H1 (cell line): ENCODE results near the gene ZNF672. TPM values are rescaled to one million over a fixed set of nuclear protein-coding genes. Genes with fewer than 3 reads are reported as not detected.

Source experiments
- CTCF ChIA-PET: fragments of 300-600 bp; sonication (Branson Sonifier 250); formaldehyde crosslinking; loops from one replicate; lab custom pipeline; 2021; ENCODE audit not compliant: partially characterized antibody; lab: Charles Lee
- POLR2A ChIA-PET: fragments of 300-600 bp; sonication (Branson Sonifier 250); formaldehyde crosslinking; loops from one replicate; lab custom pipeline; 2021; ENCODE audit warnings: inconsistent platforms; ENCODE audit not compliant: partially characterized antibody; lab: Charles Lee
- DNase-seq, 2 experiments: peaks; one replicate each; pipeline versions ENCODE4 v3.0.0 to v3.0.0-alpha.2; 2010 to 2022; ENCODE audit warnings: low spot score in 2 of 2, low read depth in 1 of 2, mixed read lengths in 1 of 2
- FAIRE-seq: peaks from 2 replicates; lab custom pipeline; 2011; peaks lifted over from hg19 to GRCh38; lab: Jason Lieb, UNC
- H2AFZ ChIP-seq: 2 replicates; pipeline ENCODE4 v1.8.1; 2012; ENCODE audit warnings: low read length, inconsistent platforms
- H2AK5ac ChIP-seq: 2 replicates; pipeline ENCODE4 v1.6.1; 2013; ENCODE audit warnings: low read depth, low read length
- H2BK120ac ChIP-seq: replicated peaks from 2 replicates; pipeline ENCODE3; 2013; ENCODE audit warnings: low read depth, low read length, inconsistent platforms
- H2BK12ac ChIP-seq: 2 replicates; pipeline ENCODE4 v1.6.1; 2013; ENCODE audit warnings: low read depth, low read length
- H2BK15ac ChIP-seq: 2 replicates; pipeline ENCODE4 v1.6.1; 2013; ENCODE audit warnings: low read length
- H2BK20ac ChIP-seq: 2 replicates; pipeline ENCODE4 v1.6.1; 2013; ENCODE audit warnings: low read length
- H2BK5ac ChIP-seq: 2 replicates; pipeline ENCODE4 v1.6.1; 2013; ENCODE audit warnings: low read depth, low read length
- H3K14ac ChIP-seq: 2 replicates; pipeline ENCODE4 v1.6.1; 2013; ENCODE audit warnings: inconsistent platforms; ENCODE audit not compliant: insufficient read length
- H3K18ac ChIP-seq: 2 replicates; pipeline ENCODE4 v1.6.1; 2013; ENCODE audit warnings: low read length; ENCODE audit errors: extremely low read depth
- H3K23ac ChIP-seq: 2 replicates; pipeline ENCODE4 v1.6.1; 2013; ENCODE audit warnings: inconsistent platforms; ENCODE audit not compliant: insufficient read length
- H3K23me2 ChIP-seq: 2 replicates; pipeline ENCODE4 v1.6.1; 2013; ENCODE audit warnings: low read depth, low read length
- H3K27ac ChIP-seq: 2 replicates; pipeline ENCODE4 v1.6.1; 2011; ENCODE audit warnings: low read depth, low read length, inconsistent platforms
- H3K27me3 ChIP-seq, 4 experiments: replicated peaks in 1 of 4; 1 replicate in 1 of 4; 2 replicates in 3 of 4; pipeline versions ENCODE4 v1.6.1 to v1.8.1; 2011 to 2013; ENCODE audit warnings: low read length in 3 of 4, mild to moderate bottlenecking in 3 of 4, inconsistent platforms in 2 of 4, mixed read lengths in 2 of 4, moderate library complexity in 1 of 4; ENCODE audit not compliant: control insufficient read depth in 3 of 4, insufficient read depth in 3 of 4; ENCODE audit errors: extremely low read depth in 1 of 4
- H3K36me3 ChIP-seq, 4 experiments: 2 replicates each; pipeline versions ENCODE4 v1.6.1 to v1.8.1; 2011 to 2013; ENCODE audit warnings: mild to moderate bottlenecking in 4 of 4, low read length in 3 of 4, moderate library complexity in 2 of 4, control low read depth in 1 of 4, inconsistent platforms in 1 of 4; ENCODE audit not compliant: insufficient read depth in 4 of 4, control insufficient read depth in 2 of 4
- H3K4ac ChIP-seq: replicated peaks from 2 replicates; pipeline ENCODE3; 2013; ENCODE audit warnings: low read length, low read depth, mixed read lengths, inconsistent platforms; ENCODE audit not compliant: insufficient read length
- H3K4me1 ChIP-seq, 4 experiments: replicated peaks in 1 of 4; 1 replicate in 1 of 4; 2 replicates in 3 of 4; pipeline versions ENCODE4 v1.6.1 to v1.8.1; 2011 to 2013; ENCODE audit warnings: low read length in 3 of 4, inconsistent platforms in 2 of 4, mixed read lengths in 1 of 4; ENCODE audit not compliant: insufficient read depth in 4 of 4, control insufficient read depth in 3 of 4
- H3K4me2 ChIP-seq, 2 experiments: 2 replicates each; pipeline versions ENCODE4 v1.6.1 to v1.8.1; 2011 to 2013; ENCODE audit warnings: low read depth in 2 of 2, low read length in 2 of 2, control low read depth in 1 of 2, inconsistent platforms in 1 of 2, mild to moderate bottlenecking in 1 of 2; ENCODE audit not compliant: insufficient read depth in 1 of 2
- H3K4me3 ChIP-seq, 4 experiments: fragments of 200-600, 300-600 bp in 1 of 4; sonication (generic), shearing (Covaris generic), sonication (Bioruptor Twin) in 1 of 4; 2 replicates each; pipeline versions ENCODE4 v1.5.1 to v1.8.1; 2011 to 2016; ENCODE audit warnings: low read length in 4 of 4, low read depth in 3 of 4, control low read depth in 2 of 4, inconsistent platforms in 2 of 4, mild to moderate bottlenecking in 2 of 4, mixed read lengths in 1 of 4, moderate library complexity in 1 of 4; ENCODE audit not compliant: insufficient read depth in 2 of 4; ENCODE audit errors: extremely low read depth in 1 of 4
- H3K56ac ChIP-seq: replicated peaks from 2 replicates; pipeline ENCODE3; 2013; ENCODE audit warnings: low read depth, mild to moderate bottlenecking, mixed read lengths, low read length, inconsistent platforms; ENCODE audit not compliant: insufficient read length
- H3K79me1 ChIP-seq: 2 replicates; pipeline ENCODE4 v1.6.1; 2013; ENCODE audit warnings: low read depth, low read length, control low read depth
- H3K79me2 ChIP-seq, 2 experiments: 2 replicates each; pipeline versions ENCODE4 v1.6.1 to v1.8.1; 2012 to 2013; ENCODE audit warnings: low read length in 2 of 2, mild to moderate bottlenecking in 2 of 2, inconsistent platforms in 1 of 2; ENCODE audit not compliant: insufficient read depth in 2 of 2, control insufficient read depth in 1 of 2
- H3K9ac ChIP-seq, 4 experiments: replicated peaks in 1 of 4; 1 replicate in 1 of 4; 2 replicates in 3 of 4; pipeline versions ENCODE4 v1.6.1 to v1.8.1; 2011 to 2013; ENCODE audit warnings: low read depth in 3 of 4, low read length in 3 of 4, control low read depth in 2 of 4, mild to moderate bottlenecking in 2 of 4, moderate library complexity in 2 of 4, inconsistent platforms in 1 of 4; ENCODE audit errors: extremely low read depth in 1 of 4
- H3K9me3 ChIP-seq, 2 experiments: 2 replicates each; pipeline versions ENCODE4 v1.6.1 to v1.8.1; 2012 to 2013; ENCODE audit warnings: mild to moderate bottlenecking in 2 of 2, moderate library complexity in 2 of 2, control low read depth in 1 of 2, inconsistent platforms in 1 of 2, low read depth in 1 of 2, low read length in 1 of 2, mixed read lengths in 1 of 2; ENCODE audit not compliant: insufficient read depth in 2 of 2
- H4K20me1 ChIP-seq, 2 experiments: replicated peaks in 1 of 2; 2 replicates each; pipeline versions ENCODE3 to v1.8.1; 2011 to 2013; ENCODE audit warnings: inconsistent platforms in 2 of 2, low read length in 2 of 2, mild to moderate bottlenecking in 1 of 2; ENCODE audit not compliant: insufficient read depth in 2 of 2, control insufficient read depth in 1 of 2
- H4K5ac ChIP-seq: 2 replicates; pipeline ENCODE4 v1.6.1; 2013; ENCODE audit warnings: low read length, low read depth, mixed read lengths, inconsistent platforms; ENCODE audit not compliant: insufficient read length
- H4K8ac ChIP-seq: 2 replicates; pipeline ENCODE4 v1.8.0; 2013; ENCODE audit warnings: mild to moderate bottlenecking, moderate library complexity, low read length, inconsistent platforms; ENCODE audit not compliant: insufficient read depth; ENCODE audit errors: extremely low read depth
- H4K91ac ChIP-seq: replicated peaks from 2 replicates; pipeline ENCODE3; 2013; ENCODE audit warnings: low read length, mixed read lengths, inconsistent platforms; ENCODE audit not compliant: insufficient read length
- CHD1 ChIP-seq: IDR thresholded peaks from 2 replicates; pipeline ENCODE4 v1.6.1; 2012; ENCODE audit warnings: low read depth, low read length, improper control_type of control experiment
- CTCF ChIP-seq, 3 experiments: IDR thresholded peaks; 1 replicate in 2 of 3; 2 replicates in 1 of 3; pipeline versions ENCODE4 v1.5.1 to v1.6.1; 2011; ENCODE audit warnings: low read length in 3 of 3, mild to moderate bottlenecking in 3 of 3, inconsistent platforms in 2 of 3, low read depth in 1 of 3, moderate library complexity in 1 of 3; ENCODE audit not compliant: insufficient read depth in 1 of 3; ENCODE audit errors: control extremely low read depth in 1 of 3
- EZH2 ChIP-seq: fragments of 200-600 bp; sonication (generic); IDR thresholded peaks from 2 replicates; pipeline ENCODE4 v1.7.1; 2012; ENCODE audit warnings: low read depth, mild to moderate bottlenecking, moderate library complexity, low read length, inconsistent platforms; ENCODE audit not compliant: severe bottlenecking
- FOSL1 ChIP-seq: IDR thresholded peaks from 2 replicates; pipeline ENCODE4 v1.6.1; 2011; ENCODE audit warnings: mild to moderate bottlenecking, low read depth, low read length, moderate library complexity; ENCODE audit not compliant: insufficient read depth
- GABPA ChIP-seq: IDR thresholded peaks from 2 replicates; pipeline ENCODE4 v1.6.1; 2011; ENCODE audit warnings: mild to moderate bottlenecking, low read length, moderate library complexity, borderline replicate concordance; ENCODE audit not compliant: insufficient read depth
- GTF2F1 ChIP-seq: IDR thresholded peaks from 2 replicates; pipeline ENCODE4 v1.6.1; 2012; ENCODE audit warnings: low read depth, low read length, improper control_type of control experiment, borderline replicate concordance
- JUND ChIP-seq: IDR thresholded peaks from 2 replicates; pipeline ENCODE4 v1.6.1; 2011; ENCODE audit warnings: mild to moderate bottlenecking, improper control_type of control experiment, low read length
- POLR2A ChIP-seq, 2 experiments: IDR thresholded peaks; 1 replicate in 1 of 2; 2 replicates in 1 of 2; pipeline ENCODE4 v1.6.1; 2011; ENCODE audit warnings: low read depth in 2 of 2, low read length in 2 of 2, mild to moderate bottlenecking in 2 of 2; ENCODE audit errors: control extremely low read depth in 1 of 2
- POLR2AphosphoS5 ChIP-seq: IDR thresholded peaks from 2 replicates; pipeline ENCODE4 v1.6.1; 2011; ENCODE audit warnings: low read depth, low read length
- SIN3A ChIP-seq, 2 experiments: IDR thresholded peaks in 1 of 2; conservative IDR thresholded peaks in 1 of 2; 2 replicates each; pipeline ENCODE4 v1.6.1; 2011 to 2012; ENCODE audit warnings: low read length in 2 of 2, improper control_type of control experiment in 1 of 2, low read depth in 1 of 2, mild to moderate bottlenecking in 1 of 2
- SUZ12 ChIP-seq: fragments of 200-600 bp; sonication (generic); IDR thresholded peaks from 2 replicates; pipeline ENCODE4 v1.6.1; 2012; ENCODE audit warnings: mild to moderate bottlenecking, inconsistent platforms, low read length, moderate library complexity, mixed read lengths
- WGBS, 2 experiments: shearing (Covaris generic) in 1 of 2; methylation state at CpG; one replicate each; pipeline versions ENCODE4 v1.1.6 to v1.1.7; 2013 to 2015; ENCODE audit warnings: low lambda C conversion rate in 2 of 2, mixed read lengths in 2 of 2, inconsistent platforms in 1 of 2, low coverage in 1 of 2, missing lambda C conversion rate in 1 of 2; ENCODE audit not compliant: insufficient replicate concordance in 2 of 2, insufficient coverage in 1 of 2, insufficient read length in 1 of 2; ENCODE audit errors: extremely low coverage in 1 of 2, missing lambda C conversion rate in 1 of 2; 5-methylcytosine and 5-hydroxymethylcytosine counted together
- polyA plus RNA-seq, 7 experiments: library from polyadenylated mRNA; depleted of rRNA in 3 of 7; stranded (reverse) in 5 of 7; unstranded in 2 of 7; fragments of >200 nt in 5 of 7; fragments of 200-250 nt in 2 of 7; gene quantifications; 1 replicate in 5 of 7; 2 replicates in 1 of 7; 4 replicates in 1 of 7; pipeline versions ENCODE4 v1.2.1 to v1.2.3, GENCODE V29; 2011 to 2013; ENCODE audit warnings: missing spikeins in 2 of 7, mixed read lengths in 2 of 7
- total RNA-seq: library from RNA; stranded (reverse); fragmentation: NEBNext Ultra II Directional; extraction: Animal tissue kit (Norgen Biotek cat#: 25700); gene quantifications from 2 replicates; pipeline ENCODE4 v1.2.1, GENCODE V29; 2021
- TF ChIP-seq, protein P1 (sequence below): IDR thresholded peaks from 2 replicates; pipeline ENCODE4 v1.6.1; 2011; ENCODE audit warnings: low read depth, mild to moderate bottlenecking, low read length; ENCODE audit not compliant: insufficient read depth

The ZNF672 gene
- total and polyA plus RNA-seq, 2 of the 8 experiments (the other 6 are each of a cell fraction or from before 2014, with no cell fraction given): 30.7 to 40.4 TPM

GRCh38 chr1:248802454-248802853, 35.6 kb upstream of the ZNF672 start:
- Histone ChIP-seq H3K4me3 (no peak overlapping the region), H2BK15ac (no peak overlapping the region), H3K27ac (no peak overlapping the region), H3K9ac (no peak overlapping the region), H3K79me1 (no peaks in the 10 kb centered on the region), H2BK20ac (no peak overlapping the region), H3K36me3 (no peaks in the 10 kb centered on the region), H3K9me3 (peaks cover 34 to 64% of the 10 kb centered on the region in 2 experiments), H3K56ac (no peak overlapping the region), H2BK12ac (no peak overlapping the region), H4K91ac (no peak overlapping the region), H2BK120ac (no peak overlapping the region), H3K23ac (no peak overlapping the region), H4K5ac (no peak overlapping the region), H4K20me1 (no peaks in the 10 kb centered on the region), H2AFZ (no peak overlapping the region), H2BK5ac (no peak overlapping the region), H3K79me2 (no peaks in the 10 kb centered on the region), H3K23me2 (no peaks in the 10 kb centered on the region), H2AK5ac (no peak overlapping the region), H3K14ac (no peak overlapping the region), H4K8ac (no peak overlapping the region), H3K18ac (no peak overlapping the region), H3K4me2 (no peak overlapping the region), H3K27me3 (no peaks in the 10 kb centered on the region), H3K4me1 (no peaks in the 10 kb centered on the region), H3K4ac (no peak overlapping the region)
- DNase-seq: no peak
- ChIA-PET CTCF (no interaction called here), POLR2A (no interaction called here)
- WGBS, 2 experiments: 83% methylated on average over 6 of the region's 6 CpGs; no CpG with 5 or more reads in 1 of the 2 experiments
- FAIRE-seq: no peak
- TF ChIP-seq CTCF (IDR thresholded peaks at IDR 0.05; ENCODE audit: control extremely low read depth in 1 of 3, insufficient read depth in 1 of 3, low read depth in 1 of 3, low read length in 3 of 3): no peak
- TF ChIP-seq SUZ12: no peak
- no peak for TF ChIP-seq CHD1
- no peak for TF ChIP-seq FOSL1
- no peak for TF ChIP-seq GABPA
- no peak for TF ChIP-seq POLR2AphosphoS5
- TF ChIP-seq GTF2F1: no peak
- no peak for TF ChIP-seq JUND
- TF ChIP-seq EZH2: no peak
- no peak for TF ChIP-seq SIN3A (conservative IDR thresholded peaks at IDR 0.05 in 1 of 2, IDR thresholded peaks at IDR 0.05 in 1 of 2; ENCODE audit: low read depth in 1 of 2, low read length in 2 of 2)
- TF ChIP-seq, protein P1, sequence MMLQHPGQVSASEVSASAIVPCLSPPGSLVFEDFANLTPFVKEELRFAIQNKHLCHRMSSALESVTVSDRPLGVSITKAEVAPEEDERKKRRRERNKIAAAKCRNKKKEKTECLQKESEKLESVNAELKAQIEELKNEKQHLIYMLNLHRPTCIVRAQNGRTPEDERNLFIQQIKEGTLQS: no peak
- no peak for TF ChIP-seq POLR2A (IDR thresholded peaks at IDR 0.05; ENCODE audit: control extremely low read depth in 1 of 2, low read depth in 2 of 2, low read length in 2 of 2)
